Effector memory CD4-positive, alpha-beta T cell (primary cell): ENCODE measurements around the gene BSN.

Source experiments
- DNase-seq, 3 donors: peaks; one replicate each; pipeline ENCODE4 v3.0.0-alpha.2; 2020
- H3K27ac ChIP-seq: 2 replicates; pipeline ENCODE4 v1.7.0; 2013; ENCODE audit warnings: mild to moderate bottlenecking, low read length, moderate library complexity; ENCODE audit not compliant: insufficient read depth, poor library complexity, severe bottlenecking
- H3K27me3 ChIP-seq: replicated peaks from 2 replicates; pipeline ENCODE4 v1.7.0; 2013; ENCODE audit warnings: mild to moderate bottlenecking, low read length; ENCODE audit not compliant: insufficient read depth, control insufficient read depth, poor library complexity, severe bottlenecking
- H3K36me3 ChIP-seq: 2 replicates; pipeline ENCODE4 v1.7.0; 2013; ENCODE audit warnings: mild to moderate bottlenecking, low read length, moderate library complexity; ENCODE audit not compliant: control insufficient read depth, insufficient read depth
- H3K4me1 ChIP-seq: 2 replicates; pipeline ENCODE4 v1.7.0; 2013; ENCODE audit warnings: low read length, mild to moderate bottlenecking; ENCODE audit not compliant: control insufficient read depth, insufficient read depth, poor library complexity, severe bottlenecking
- H3K4me3 ChIP-seq: 2 replicates; pipeline ENCODE4 v1.7.0; 2013; ENCODE audit warnings: low read length, low read depth, mild to moderate bottlenecking; ENCODE audit not compliant: insufficient read depth, poor library complexity, severe bottlenecking
- H3K9me3 ChIP-seq: 2 replicates; pipeline ENCODE4 v1.7.0; 2013; ENCODE audit warnings: mild to moderate bottlenecking, low read length, moderate library complexity; ENCODE audit not compliant: control insufficient read depth
- total RNA-seq, 3 donors: gene quantifications; one replicate each; lab custom pipeline; 2026; lab: John Stamatoyannopoulos, UW

The BSN gene, protein sequence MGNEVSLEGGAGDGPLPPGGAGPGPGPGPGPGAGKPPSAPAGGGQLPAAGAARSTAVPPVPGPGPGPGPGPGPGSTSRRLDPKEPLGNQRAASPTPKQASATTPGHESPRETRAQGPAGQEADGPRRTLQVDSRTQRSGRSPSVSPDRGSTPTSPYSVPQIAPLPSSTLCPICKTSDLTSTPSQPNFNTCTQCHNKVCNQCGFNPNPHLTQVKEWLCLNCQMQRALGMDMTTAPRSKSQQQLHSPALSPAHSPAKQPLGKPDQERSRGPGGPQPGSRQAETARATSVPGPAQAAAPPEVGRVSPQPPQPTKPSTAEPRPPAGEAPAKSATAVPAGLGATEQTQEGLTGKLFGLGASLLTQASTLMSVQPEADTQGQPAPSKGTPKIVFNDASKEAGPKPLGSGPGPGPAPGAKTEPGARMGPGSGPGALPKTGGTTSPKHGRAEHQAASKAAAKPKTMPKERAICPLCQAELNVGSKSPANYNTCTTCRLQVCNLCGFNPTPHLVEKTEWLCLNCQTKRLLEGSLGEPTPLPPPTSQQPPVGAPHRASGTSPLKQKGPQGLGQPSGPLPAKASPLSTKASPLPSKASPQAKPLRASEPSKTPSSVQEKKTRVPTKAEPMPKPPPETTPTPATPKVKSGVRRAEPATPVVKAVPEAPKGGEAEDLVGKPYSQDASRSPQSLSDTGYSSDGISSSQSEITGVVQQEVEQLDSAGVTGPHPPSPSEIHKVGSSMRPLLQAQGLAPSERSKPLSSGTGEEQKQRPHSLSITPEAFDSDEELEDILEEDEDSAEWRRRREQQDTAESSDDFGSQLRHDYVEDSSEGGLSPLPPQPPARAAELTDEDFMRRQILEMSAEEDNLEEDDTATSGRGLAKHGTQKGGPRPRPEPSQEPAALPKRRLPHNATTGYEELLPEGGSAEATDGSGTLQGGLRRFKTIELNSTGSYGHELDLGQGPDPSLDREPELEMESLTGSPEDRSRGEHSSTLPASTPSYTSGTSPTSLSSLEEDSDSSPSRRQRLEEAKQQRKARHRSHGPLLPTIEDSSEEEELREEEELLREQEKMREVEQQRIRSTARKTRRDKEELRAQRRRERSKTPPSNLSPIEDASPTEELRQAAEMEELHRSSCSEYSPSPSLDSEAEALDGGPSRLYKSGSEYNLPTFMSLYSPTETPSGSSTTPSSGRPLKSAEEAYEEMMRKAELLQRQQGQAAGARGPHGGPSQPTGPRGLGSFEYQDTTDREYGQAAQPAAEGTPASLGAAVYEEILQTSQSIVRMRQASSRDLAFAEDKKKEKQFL (N-terminal part only)
- total RNA-seq, result 0.35 to 0.44 (median 0.39) reads per million in 3 donors

DNA sequence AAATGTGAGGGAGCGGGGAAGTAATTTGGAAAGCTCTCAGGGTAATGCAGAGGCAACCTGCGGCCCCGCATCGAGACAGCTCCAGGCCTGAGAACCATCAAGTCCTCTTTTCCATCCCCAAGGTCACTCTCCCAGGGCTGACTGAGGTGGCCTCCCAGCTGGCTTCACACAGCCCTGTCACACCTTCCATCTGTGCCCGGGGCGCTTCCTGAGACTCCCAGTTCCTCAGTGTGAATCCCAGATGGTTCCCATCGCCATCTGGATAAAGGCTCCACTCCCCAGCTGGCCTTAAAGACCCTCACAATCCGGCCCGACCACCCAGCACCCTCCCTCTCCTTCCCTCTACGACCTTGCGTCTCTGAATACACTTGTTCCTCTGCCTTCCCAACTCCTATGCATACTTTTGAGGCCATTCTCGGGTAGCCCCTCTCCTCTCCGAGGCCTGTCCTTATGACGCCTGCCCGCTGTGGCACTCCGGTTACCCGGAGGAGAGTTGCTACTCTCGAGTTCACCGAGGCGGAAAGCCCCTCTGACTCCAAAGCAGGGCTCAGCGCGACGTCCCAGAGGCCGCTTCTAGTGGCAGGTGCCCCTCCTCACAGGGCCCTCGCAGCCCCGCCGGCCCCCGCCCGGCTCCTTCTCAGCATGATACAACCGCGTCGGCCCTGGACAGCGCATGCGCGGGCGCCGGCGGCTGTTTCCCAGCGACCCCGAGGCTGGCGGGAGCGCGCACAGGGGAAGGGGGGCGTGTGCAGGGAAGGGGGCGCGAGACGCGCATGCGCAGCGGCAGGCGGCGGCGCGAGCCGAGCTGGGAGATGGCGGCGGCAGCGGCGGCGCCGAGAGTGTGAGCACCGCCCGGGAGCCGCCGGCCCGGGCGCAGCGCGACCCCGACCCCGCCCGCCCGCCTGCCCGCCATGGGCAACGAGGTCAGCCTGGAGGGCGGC, at the start of gene BSN:
TSS of gene BSN (plus strand) at position 786 of the 941 bp plus-strand sequence. CDS start at position 912, 126 bp downstream.
- Histone ChIP-seq H3K4me1 (peaks cover 17% of the 10 kb centered on the region), H3K9me3 (no peaks in the 10 kb centered on the region), H3K27me3 (peaks cover 17% of the 10 kb centered on the region), H3K4me3 (peak within 1 kb of the TSS; percentile 49), H3K27ac (no peak within 1 kb of the TSS), H3K36me3 (no peaks in the 10 kb centered on the region)
- peak; percentile 61 to 67 (median 62) for DNase-seq

DNA sequence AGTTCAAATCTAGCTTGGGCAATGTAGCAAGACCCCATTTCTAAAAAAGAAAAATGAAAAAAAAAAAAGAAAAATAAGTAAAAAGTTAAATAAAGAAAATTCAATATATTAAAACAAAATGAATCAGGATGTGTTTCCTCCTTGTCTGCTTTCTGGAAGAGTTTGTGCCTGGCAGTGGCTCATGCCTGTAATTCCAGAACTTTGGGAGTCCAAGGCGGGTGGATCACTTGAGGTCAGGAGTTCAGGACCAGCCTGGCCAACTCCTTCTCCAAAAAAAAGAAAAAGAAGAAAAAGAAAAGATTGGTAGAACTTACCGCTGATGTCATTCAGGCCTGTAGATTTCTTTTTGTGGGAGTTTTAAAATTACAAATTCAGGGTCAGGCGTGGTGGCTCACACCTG, 47.4 kb upstream of the BSN start:
- no peaks in the 10 kb centered on the region for H3K9me3 ChIP-seq
- no peak for DNase-seq
- H3K36me3 ChIP-seq, result peaks cover 10% of the 10 kb centered on the region
- no peaks in the 10 kb centered on the region for H3K27me3 ChIP-seq
- no peak overlapping the region for H3K4me3 ChIP-seq
- no peaks in the 10 kb centered on the region for H3K4me1 ChIP-seq
- no peak overlapping the region for H3K27ac ChIP-seq

DNA sequence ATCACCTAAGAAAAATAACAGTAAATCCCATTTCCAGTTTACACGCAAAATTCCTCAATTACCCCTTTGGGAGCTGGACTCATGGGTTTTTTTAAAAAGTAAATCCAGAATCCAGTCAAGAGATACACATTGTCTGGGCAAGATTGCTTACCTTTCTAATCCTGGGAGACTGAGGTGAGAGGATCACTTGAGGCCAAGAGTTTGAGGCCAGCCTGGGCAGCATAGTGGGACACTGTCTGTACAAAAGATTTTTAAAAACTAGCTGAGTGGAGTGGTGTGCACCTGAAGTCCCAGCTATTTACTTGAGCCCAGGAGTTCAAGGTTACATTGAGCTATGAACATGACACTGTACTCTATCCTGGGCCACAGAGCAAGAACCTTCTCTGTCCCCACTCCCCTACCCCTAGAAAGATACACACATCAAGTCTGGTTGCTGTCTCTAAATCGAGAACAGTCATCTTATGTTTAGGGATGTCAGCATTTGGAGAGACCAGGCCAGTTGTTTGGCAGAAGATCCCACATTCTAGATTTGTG, 45.2 kb upstream of the BSN start:
- no peak for DNase-seq
- H3K9me3 ChIP-seq, result no peaks in the 10 kb centered on the region

DNA sequence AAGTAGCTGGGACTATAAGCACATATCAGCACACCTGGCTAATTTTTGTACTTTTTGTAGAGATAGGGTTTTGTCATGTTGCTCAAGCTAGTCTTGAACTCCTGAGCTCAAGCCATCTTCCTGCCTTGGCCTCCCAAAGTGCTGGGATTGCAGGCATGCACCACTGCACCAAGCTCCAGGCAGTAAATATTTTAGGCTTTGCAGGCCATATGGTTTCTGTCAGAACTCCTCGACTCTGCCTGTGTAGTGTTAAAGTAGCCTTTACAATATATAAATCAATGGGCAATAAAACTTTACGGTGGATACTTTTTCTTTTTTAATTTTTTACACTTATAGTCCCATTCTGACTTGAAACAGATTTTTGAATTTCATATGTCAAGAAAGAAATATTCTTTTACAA, 42.6 kb upstream of the BSN start:
- Histone ChIP-seq H3K4me3 (no peak overlapping the region), H3K36me3 (peaks cover 26% of the 10 kb centered on the region), H3K9me3 (no peaks in the 10 kb centered on the region), H3K27me3 (no peaks in the 10 kb centered on the region), H3K4me1 (no peaks in the 10 kb centered on the region), H3K27ac (no peak overlapping the region)
- DNase-seq, result no peak

More for the DNA sequence above, 45.2 kb upstream of the BSN start:
- Histone ChIP-seq H3K4me3 (no peak overlapping the region), H3K27ac (no peak overlapping the region), H3K36me3 (peaks cover 24% of the 10 kb centered on the region), H3K27me3 (no peaks in the 10 kb centered on the region), H3K4me1 (no peaks in the 10 kb centered on the region)

DNA sequence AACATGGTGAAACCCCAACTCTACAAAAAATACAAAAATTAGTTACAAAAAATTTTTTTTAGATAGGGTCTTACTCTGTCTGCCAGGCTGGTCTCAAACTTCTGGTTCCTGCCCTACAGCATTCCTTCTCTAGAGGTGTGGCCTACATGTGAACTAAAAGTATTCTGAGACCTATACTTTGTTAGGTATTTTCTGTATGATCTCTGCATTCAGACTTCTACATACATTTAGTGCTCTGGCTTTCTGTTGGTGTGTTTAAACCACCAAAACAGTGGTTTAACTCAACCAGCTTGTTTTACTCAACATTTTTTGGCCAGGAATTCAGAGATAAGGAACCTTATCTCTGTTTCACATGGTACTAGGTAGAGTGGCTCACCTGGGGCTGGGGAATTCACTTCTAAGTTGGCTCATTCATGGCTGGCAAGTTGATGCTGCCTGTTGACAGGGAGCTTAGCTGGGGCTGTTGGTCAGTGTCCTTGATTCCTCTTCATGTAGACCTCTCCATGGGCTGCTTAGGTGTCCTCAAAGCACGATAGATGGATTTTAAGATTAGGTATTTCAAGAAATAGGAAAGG, 41.4 kb upstream of the BSN start:
- no peak for DNase-seq
- peaks cover 35% of the 10 kb centered on the region for H3K36me3 ChIP-seq
- no peaks in the 10 kb centered on the region for H3K27me3 ChIP-seq
- no peaks in the 10 kb centered on the region for H3K4me1 ChIP-seq
- no peak overlapping the region for H3K4me3 ChIP-seq
- no peaks in the 10 kb centered on the region for H3K9me3 ChIP-seq
- H3K27ac ChIP-seq, result no peak overlapping the region

DNA sequence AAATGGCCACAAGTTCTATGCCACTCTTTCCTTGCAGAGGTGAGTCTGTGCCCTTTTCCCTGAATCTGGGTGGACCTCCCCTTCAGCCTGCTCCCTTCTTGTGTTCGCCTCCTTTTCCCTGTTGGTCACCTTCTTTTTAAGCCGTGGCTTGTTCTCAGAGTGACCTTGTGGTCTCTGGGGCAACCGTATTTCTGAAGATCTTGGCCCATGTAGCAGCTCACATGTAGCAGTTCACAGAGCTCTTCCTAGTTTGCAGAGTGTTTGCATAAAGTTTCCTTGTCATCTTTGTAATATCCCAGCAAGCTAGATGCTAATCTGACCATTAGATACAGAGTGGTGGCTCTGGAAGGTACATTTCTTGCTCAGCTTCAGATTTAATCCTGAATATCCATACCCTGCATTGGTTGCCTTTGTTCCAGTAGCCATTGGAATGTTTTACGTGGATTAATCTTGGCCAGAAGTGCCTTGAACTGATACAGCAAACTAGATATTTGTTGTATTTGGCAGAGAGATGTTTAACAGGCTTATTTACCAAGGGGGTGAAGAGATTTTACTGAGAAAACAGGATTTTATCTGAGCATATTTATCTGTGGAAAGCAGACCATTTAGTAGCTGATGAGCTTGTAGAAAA, 40.7 kb upstream of the BSN start:
- no peak for DNase-seq
- H3K9me3 ChIP-seq, result no peaks in the 10 kb centered on the region
- H3K36me3 ChIP-seq, result peaks cover 42% of the 10 kb centered on the region
- no peaks in the 10 kb centered on the region for H3K27me3 ChIP-seq
- H3K27ac ChIP-seq, result no peak overlapping the region
- no peaks in the 10 kb centered on the region for H3K4me1 ChIP-seq
- no peak overlapping the region for H3K4me3 ChIP-seq

DNA sequence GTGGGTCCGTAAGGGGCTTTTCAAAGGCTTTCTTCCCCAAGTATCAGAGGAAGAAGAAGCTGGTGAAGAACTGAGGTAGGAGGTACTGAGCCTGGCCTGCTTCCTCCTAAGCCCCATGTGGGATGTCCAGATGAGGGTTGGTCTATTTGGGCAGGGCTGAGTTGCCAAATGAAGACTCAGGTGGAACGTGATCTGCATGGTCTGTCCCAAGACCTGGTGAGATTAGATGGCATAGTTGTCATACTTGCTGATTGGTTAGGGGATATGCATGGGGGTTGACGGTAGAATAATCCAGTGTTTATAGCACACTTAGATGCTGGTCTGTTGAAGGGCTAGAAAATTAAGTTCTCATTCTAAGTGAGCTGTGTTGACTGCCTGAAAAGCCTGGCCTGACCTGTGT, 36.3 kb upstream of the BSN start:
- Histone ChIP-seq H3K4me3 (no peak overlapping the region), H3K36me3 (peaks cover 29% of the 10 kb centered on the region), H3K27ac (no peak overlapping the region), H3K4me1 (no peaks in the 10 kb centered on the region), H3K27me3 (no peaks in the 10 kb centered on the region), H3K9me3 (no peaks in the 10 kb centered on the region)
- no peak for DNase-seq

DNA sequence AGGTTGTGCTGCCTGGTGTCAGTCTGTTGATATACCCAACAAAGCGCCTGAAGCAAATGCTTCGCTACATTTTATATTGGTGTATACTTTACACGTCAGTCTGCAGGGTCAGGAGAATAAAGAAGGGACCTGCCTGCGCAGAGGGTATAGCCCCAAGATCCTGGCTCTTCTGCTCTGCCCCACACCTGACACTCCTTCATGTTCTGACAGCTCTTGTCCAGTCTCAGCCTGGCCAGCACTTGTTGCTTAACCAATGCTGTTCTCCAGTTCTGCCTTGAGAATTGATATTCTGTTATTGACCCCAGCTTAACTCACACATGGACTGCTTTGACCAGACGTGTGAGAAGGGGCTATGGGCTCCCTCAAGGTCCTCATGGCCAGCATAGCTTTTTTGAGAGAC, 35.8 kb upstream of the BSN start:
- Histone ChIP-seq H3K9me3 (no peaks in the 10 kb centered on the region), H3K4me3 (no peak overlapping the region), H3K36me3 (peaks cover 26% of the 10 kb centered on the region), H3K27me3 (no peaks in the 10 kb centered on the region), H3K4me1 (no peaks in the 10 kb centered on the region), H3K27ac (no peak overlapping the region)
- DNase-seq, result no peak
